Measurements from ENCODE around the gene MYOM1. TPM values are rescaled to one million over a fixed set of nuclear protein-coding genes. Genes with fewer than 3 reads are reported as not detected.

The MYOM1 gene
- total RNA-seq, 2 experiments from 2014 or later = 1.0 to 1.3 TPM

GRCh38 chr18:3104190-3105054 is 115.3 kb downstream of the MYOM1 start:
- intact Hi-C loops (cut with micrococcal nuclease) = no loop called here
- POLR2A ChIA-PET = no interaction called here
- H3K4me1 Mint-ChIP-seq (ENCODE audit: low read depth) = no peaks in the 10 kb centered on the region

GRCh38 chr18:3103576-3103975 is 116.2 kb downstream of the MYOM1 start:
- ATAC-seq = no peak
- H3K27me3 Mint-ChIP-seq = no peaks in the 10 kb centered on the region
- CTCF ChIA-PET = interaction anchor here (2.6 kb wide), 1 partner anchor 25 kb away, joined by 14 read pairs; no protein-coding TSS in a partner anchor
- POLR2A ChIA-PET = interaction anchor here (1.0 kb wide), 1 partner anchor 29 kb away, joined by 3 read pairs; no protein-coding TSS in a partner anchor
- intact Hi-C loops (cut with micrococcal nuclease) = no loop called here
- no peak overlapping the region for H3K4me3 Mint-ChIP-seq
- no peaks in the 10 kb centered on the region for H3K9me3 Mint-ChIP-seq
- TF ChIP-seq CTCF (IDR thresholded peaks at IDR 0.05) = no peak
- no peak overlapping the region for H3K27ac Mint-ChIP-seq
- no peak for DNase-seq
- H3K36me3 Mint-ChIP-seq (ENCODE audit: low read depth) = no peaks in the 10 kb centered on the region
- H3K4me1 Mint-ChIP-seq (ENCODE audit: low read depth) = no peaks in the 10 kb centered on the region

More at GRCh38 chr18:3104190-3105054, 115.3 kb downstream of the MYOM1 start:
- no peak for DNase-seq
- CTCF ChIA-PET = interaction anchor here (0.8 to 2.6 kb wide), 2 partner anchors 24 to 74 kb away, joined by 3 to 14 read pairs; no protein-coding TSS in a partner anchor
- no peak for TF ChIP-seq CTCF (IDR thresholded peaks at IDR 0.05)
- Mint-ChIP-seq H3K27me3 (no peaks in the 10 kb centered on the region), H3K27ac (no peak overlapping the region), H3K4me3 (no peak overlapping the region), H3K36me3 (ENCODE audit: low read depth) (no peaks in the 10 kb centered on the region), H3K9me3 (no peaks in the 10 kb centered on the region)
- ATAC-seq = no peak

GRCh38 chr18:3102983-3103382 is 116.8 kb downstream of the MYOM1 start:
- Mint-ChIP-seq H3K4me1 (ENCODE audit: low read depth) (peaks cover under 1% of the 10 kb centered on the region), H3K27me3 (no peaks in the 10 kb centered on the region), H3K4me3 (no peak overlapping the region), H3K36me3 (ENCODE audit: low read depth) (no peaks in the 10 kb centered on the region), H3K9me3 (no peaks in the 10 kb centered on the region), H3K27ac (no peak overlapping the region)
- ChIA-PET CTCF (interaction anchor here (2.5 kb wide), 1 partner anchor 26 kb away, joined by 10 read pairs; no protein-coding TSS in a partner anchor), POLR2A (interaction anchor here (1.0 kb wide), 1 partner anchor 29 kb away, joined by 3 read pairs; no protein-coding TSS in a partner anchor)
- no peak for ATAC-seq
- no peak for TF ChIP-seq CTCF (IDR thresholded peaks at IDR 0.05)
- DNase-seq = no peak
- intact Hi-C loops (cut with micrococcal nuclease) = no loop called here

DNA sequence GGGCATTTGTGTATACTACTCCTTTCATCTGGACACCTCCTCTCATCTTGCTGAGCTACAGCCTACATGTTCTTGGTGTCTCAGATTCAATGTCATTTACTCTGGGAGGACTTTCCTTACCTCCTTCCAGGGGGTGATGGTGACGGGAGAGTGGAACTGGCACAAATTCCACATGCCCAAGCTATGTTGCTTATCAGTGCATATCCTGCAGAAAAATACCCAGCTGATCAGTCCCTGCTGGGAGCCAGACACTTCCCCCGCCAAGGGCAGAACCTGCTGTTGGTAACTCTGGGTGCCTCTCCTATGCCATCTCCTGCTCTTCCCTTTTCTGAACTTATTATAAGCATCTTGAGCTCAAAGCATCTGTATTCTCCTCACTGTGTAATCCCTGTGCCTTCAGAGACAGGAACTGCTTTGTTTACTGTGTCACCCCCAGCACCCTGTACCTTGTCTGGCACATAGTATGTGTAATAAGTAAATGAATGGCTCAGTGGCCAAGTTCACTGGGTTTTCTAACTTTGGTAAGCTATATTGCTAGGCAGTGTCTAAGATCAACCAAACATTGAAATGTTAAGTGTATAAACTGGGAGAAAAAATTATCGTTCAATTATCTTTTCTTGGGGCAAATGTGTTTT is 119.2 kb downstream of the MYOM1 start:
- no peak overlapping the region for H3K27ac Mint-ChIP-seq
- H3K4me1 Mint-ChIP-seq (ENCODE audit: low read depth) = peaks cover 20% of the 10 kb centered on the region
- ChIA-PET POLR2A (no interaction called here), CTCF (interaction anchor here (0.7 to 2.9 kb wide), 8 partner anchors 11 to 107 kb away, joined by 3 to 12 read pairs (median 4); no protein-coding TSS in a partner anchor)
- H3K27me3 Mint-ChIP-seq = no peaks in the 10 kb centered on the region
- H3K36me3 Mint-ChIP-seq (ENCODE audit: low read depth) = no peaks in the 10 kb centered on the region
- H3K4me3 Mint-ChIP-seq = no peak overlapping the region
- no peak for TF ChIP-seq CTCF (IDR thresholded peaks at IDR 0.05)
- no peaks in the 10 kb centered on the region for H3K9me3 Mint-ChIP-seq
- intact Hi-C loops (cut with micrococcal nuclease) = no loop called here
- DNase-seq = no peak
- no peak for ATAC-seq

- intact Hi-C loops (cut with micrococcal nuclease) = no loop called here
- CTCF ChIA-PET = no interaction called here
- ATAC-seq = no peak
These were observed 120.4 kb downstream of the MYOM1 start for GRCh38 chr18:3099327-3099726.

More at GRCh38 chr18:3099327-3099726, 120.4 kb downstream of the MYOM1 start:
- H3K27ac Mint-ChIP-seq = no peak overlapping the region
- H3K36me3 Mint-ChIP-seq (ENCODE audit: low read depth) = no peaks in the 10 kb centered on the region
- no peaks in the 10 kb centered on the region for H3K9me3 Mint-ChIP-seq
- peaks cover 21% of the 10 kb centered on the region for H3K4me1 Mint-ChIP-seq (ENCODE audit: low read depth)
- DNase-seq = no peak
- no peak for TF ChIP-seq CTCF (IDR thresholded peaks at IDR 0.05)
- POLR2A ChIA-PET = no interaction called here
- H3K4me3 Mint-ChIP-seq = no peak overlapping the region
- H3K27me3 Mint-ChIP-seq = no peaks in the 10 kb centered on the region
